Measurements from ENCODE around the gene KMT2E.

- TF ChIP-seq, protein P1, sequence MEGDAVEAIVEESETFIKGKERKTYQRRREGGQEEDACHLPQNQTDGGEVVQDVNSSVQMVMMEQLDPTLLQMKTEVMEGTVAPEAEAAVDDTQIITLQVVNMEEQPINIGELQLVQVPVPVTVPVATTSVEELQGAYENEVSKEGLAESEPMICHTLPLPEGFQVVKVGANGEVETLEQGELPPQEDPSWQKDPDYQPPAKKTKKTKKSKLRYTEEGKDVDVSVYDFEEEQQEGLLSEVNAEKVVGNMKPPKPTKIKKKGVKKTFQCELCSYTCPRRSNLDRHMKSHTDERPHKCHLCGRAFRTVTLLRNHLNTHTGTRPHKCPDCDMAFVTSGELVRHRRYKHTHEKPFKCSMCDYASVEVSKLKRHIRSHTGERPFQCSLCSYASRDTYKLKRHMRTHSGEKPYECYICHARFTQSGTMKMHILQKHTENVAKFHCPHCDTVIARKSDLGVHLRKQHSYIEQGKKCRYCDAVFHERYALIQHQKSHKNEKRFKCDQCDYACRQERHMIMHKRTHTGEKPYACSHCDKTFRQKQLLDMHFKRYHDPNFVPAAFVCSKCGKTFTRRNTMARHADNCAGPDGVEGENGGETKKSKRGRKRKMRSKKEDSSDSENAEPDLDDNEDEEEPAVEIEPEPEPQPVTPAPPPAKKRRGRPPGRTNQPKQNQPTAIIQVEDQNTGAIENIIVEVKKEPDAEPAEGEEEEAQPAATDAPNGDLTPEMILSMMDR (IDR thresholded peaks at IDR 0.05), result no peak
- TF ChIP-seq, protein P2, sequence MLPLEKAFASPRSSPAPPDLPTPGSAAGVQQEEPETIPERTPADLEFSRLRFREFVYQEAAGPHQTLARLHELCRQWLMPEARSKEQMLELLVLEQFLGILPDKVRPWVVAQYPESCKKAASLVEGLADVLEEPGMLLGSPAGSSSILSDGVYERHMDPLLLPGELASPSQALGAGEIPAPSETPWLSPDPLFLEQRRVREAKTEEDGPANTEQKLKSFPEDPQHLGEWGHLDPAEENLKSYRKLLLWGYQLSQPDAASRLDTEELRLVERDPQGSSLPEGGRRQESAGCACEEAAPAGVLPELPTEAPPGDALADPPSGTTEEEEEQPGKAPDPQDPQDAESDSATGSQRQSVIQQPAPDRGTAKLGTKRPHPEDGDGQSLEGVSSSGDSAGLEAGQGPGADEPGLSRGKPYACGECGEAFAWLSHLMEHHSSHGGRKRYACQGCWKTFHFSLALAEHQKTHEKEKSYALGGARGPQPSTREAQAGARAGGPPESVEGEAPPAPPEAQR (CRISPR knock-in tag; IDR thresholded peaks at IDR 0.05), result no peak
- TF ChIP-seq, protein P3, sequence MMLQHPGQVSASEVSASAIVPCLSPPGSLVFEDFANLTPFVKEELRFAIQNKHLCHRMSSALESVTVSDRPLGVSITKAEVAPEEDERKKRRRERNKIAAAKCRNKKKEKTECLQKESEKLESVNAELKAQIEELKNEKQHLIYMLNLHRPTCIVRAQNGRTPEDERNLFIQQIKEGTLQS (CRISPR knock-in tag; conservative IDR thresholded peaks at IDR 0.05), result no peak
- peak; percentile 93 for TF ChIP-seq ZNF121 (CRISPR knock-in tag; IDR thresholded peaks at IDR 0.05)
- TF ChIP-seq, protein P4, sequence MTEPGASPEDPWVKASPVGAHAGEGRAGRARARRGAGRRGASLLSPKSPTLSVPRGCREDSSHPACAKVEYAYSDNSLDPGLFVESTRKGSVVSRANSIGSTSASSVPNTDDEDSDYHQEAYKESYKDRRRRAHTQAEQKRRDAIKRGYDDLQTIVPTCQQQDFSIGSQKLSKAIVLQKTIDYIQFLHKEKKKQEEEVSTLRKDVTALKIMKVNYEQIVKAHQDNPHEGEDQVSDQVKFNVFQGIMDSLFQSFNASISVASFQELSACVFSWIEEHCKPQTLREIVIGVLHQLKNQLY (CRISPR knock-in tag; IDR thresholded peaks at IDR 0.05), result no peak
- TF ChIP-seq, protein P5, sequence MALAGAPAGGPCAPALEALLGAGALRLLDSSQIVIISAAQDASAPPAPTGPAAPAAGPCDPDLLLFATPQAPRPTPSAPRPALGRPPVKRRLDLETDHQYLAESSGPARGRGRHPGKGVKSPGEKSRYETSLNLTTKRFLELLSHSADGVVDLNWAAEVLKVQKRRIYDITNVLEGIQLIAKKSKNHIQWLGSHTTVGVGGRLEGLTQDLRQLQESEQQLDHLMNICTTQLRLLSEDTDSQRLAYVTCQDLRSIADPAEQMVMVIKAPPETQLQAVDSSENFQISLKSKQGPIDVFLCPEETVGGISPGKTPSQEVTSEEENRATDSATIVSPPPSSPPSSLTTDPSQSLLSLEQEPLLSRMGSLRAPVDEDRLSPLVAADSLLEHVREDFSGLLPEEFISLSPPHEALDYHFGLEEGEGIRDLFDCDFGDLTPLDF (CRISPR knock-in tag; IDR thresholded peaks at IDR 0.05), result no peak
- no peak for TF ChIP-seq TEAD1 (CRISPR knock-in tag; IDR thresholded peaks at IDR 0.05)
These were observed 12.3 kb upstream of the KMT2E start for GRCh38 chr7:105001652-105002184.
